GM12891 (cell line): Measurements from ENCODE around the gene TRIB2.

ENCODE experiments used
- POLR2A ChIP-seq: IDR thresholded peaks from 2 replicates; pipeline ENCODE4 v1.6.1; 2011; ENCODE audit warnings: low read depth, low read length, control low read depth
- POLR2AphosphoS5 ChIP-seq: IDR thresholded peaks from 2 replicates; pipeline ENCODE4 v1.6.1; 2011; ENCODE audit warnings: low read depth, low read length, control low read depth
- POU2F2 ChIP-seq: IDR thresholded peaks from 2 replicates; pipeline ENCODE4 v1.6.1; 2011; ENCODE audit warnings: low read depth, mild to moderate bottlenecking, control low read depth, low read length, moderate library complexity
- SPI1 ChIP-seq: IDR thresholded peaks from 2 replicates; pipeline ENCODE4 v1.6.1; 2011; ENCODE audit warnings: low read depth, low read length, control low read depth
- TAF1 ChIP-seq: IDR thresholded peaks from 2 replicates; pipeline ENCODE4 v1.6.1; 2011; ENCODE audit warnings: low read depth, low read length, control low read depth

DNA sequence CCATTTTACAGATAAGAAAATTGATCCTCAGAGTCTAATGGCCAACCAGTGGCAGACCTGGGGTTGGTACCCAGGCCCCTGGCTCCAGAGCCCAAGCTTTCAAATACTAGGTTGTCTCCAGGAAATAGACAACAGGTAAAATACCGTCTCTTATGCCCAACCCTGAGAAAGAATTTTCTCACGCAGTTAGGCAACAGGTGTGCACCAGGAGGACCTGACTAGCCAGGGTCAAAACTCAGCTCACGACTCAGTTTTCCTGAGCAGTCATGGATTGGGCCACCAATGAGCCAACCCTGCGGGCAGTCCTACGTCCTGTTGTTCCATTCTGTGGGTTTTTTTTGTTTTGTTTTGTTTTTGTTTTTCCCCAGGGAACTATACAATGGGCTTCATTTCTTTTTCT is 13.5 kb downstream of the TRIB2 start:
- TF ChIP-seq POLR2A (no peak), POLR2AphosphoS5 (no peak), TAF1 (no peak), SPI1 (no peak), POU2F2 (no peak)
